Fibroblast of mammary gland (primary cell): ENCODE results near the gene PKP4.
"Not testable (repeated sequence)": the region's sequence is repeated elsewhere in the genome, so short reads cannot be mapped to it uniquely, and the experiment has no call there.

Experiments used
- DNase-seq: peaks from one replicate; pipeline ENCODE4 v3.0.0-alpha.2; 2010; ENCODE audit warnings: low read depth
- H3K4me3 ChIP-seq: 2 replicates; pipeline ENCODE4 v1.5.1; 2011; ENCODE audit warnings: low read depth, mild to moderate bottlenecking, low read length, moderate library complexity; ENCODE audit not compliant: control insufficient read depth
- CTCF ChIP-seq: conservative IDR thresholded peaks from 2 replicates; pipeline ENCODE4 v1.5.1; 2011; ENCODE audit warnings: low read depth, low read length, inconsistent platforms; ENCODE audit not compliant: control insufficient read depth, insufficient read depth

The PKP4 gene

GRCh38 chr2:158701101-158701500, 244.3 kb downstream of the PKP4 start:
- no peak overlapping the region for H3K4me3 ChIP-seq
- no peak for DNase-seq
- no peak for TF ChIP-seq CTCF

GRCh38 chr2:158702740-158703139, 246.0 kb downstream of the PKP4 start:
- no peak for DNase-seq
- TF ChIP-seq CTCF, result no peak
- H3K4me3 ChIP-seq, result no peak overlapping the region

- not testable (repeated sequence) for DNase-seq, H3K4me3 ChIP-seq
These were observed 248.1 kb downstream of the PKP4 start for GRCh38 chr2:158704724-158705465.

GRCh38 chr2:158712791-158713522, 256.2 kb downstream of the PKP4 start:
- TF ChIP-seq CTCF, result no peak
- no peak for DNase-seq

GRCh38 chr2:158713523-158714138, 256.9 kb downstream of the PKP4 start:
- no peak overlapping the region for H3K4me3 ChIP-seq
- TF ChIP-seq CTCF, result no peak
- no peak for DNase-seq

More at GRCh38 chr2:158712791-158713522, 256.2 kb downstream of the PKP4 start:
- H3K4me3 ChIP-seq, result no peak overlapping the region

- TF ChIP-seq CTCF, result no peak
- H3K4me3 ChIP-seq, result no peak overlapping the region
- DNase-seq, result no peak
These were observed 257.7 kb downstream of the PKP4 start for GRCh38 chr2:158714420-158714819.

GRCh38 chr2:158715357-158715756, 258.6 kb downstream of the PKP4 start:
- DNase-seq, result no peak
- no peak for TF ChIP-seq CTCF

More at GRCh38 chr2:158715357-158715756, 258.6 kb downstream of the PKP4 start:
- H3K4me3 ChIP-seq, result no peak overlapping the region
